HepG2 (cell line): Measurements from ENCODE around the gene OPN3. TPM values are rescaled to one million over a fixed set of nuclear protein-coding genes. Genes with fewer than 3 reads are reported as not detected.

Source experiments
- ATF1 ChIP-seq: IDR thresholded peaks from 2 replicates; pipeline ENCODE4 v1.6.1; 2016; ENCODE audit warnings: mild to moderate bottlenecking, control low read depth
- CCAR2 ChIP-seq: fragments of 200-400 bp; formaldehyde crosslinking; optimal IDR thresholded peaks from 2 replicates; pipeline ENCODE3; 2018; ENCODE audit warnings: low read depth, mild to moderate bottlenecking, low read length, moderate library complexity
- EZH2 ChIP-seq: conservative IDR thresholded peaks from 2 replicates; pipeline ENCODE4 v1.6.1; 2012; ENCODE audit warnings: mild to moderate bottlenecking, low read depth, low read length, moderate library complexity
- GTF3A ChIP-seq: sonication (generic); formaldehyde crosslinking; conservative IDR thresholded peaks from 2 replicates; pipeline ENCODE4 v1.4.0; 2020; ENCODE audit warnings: mild to moderate bottlenecking, missing genetic modification reagents
- HDAC2 ChIP-seq: sonication (generic); formaldehyde crosslinking; IDR thresholded peaks from 2 replicates; pipeline ENCODE4 v1.4.0; 2020; ENCODE audit warnings: missing genetic modification reagents
- HNRNPLL ChIP-seq: fragments of 200-400 bp; formaldehyde crosslinking; IDR thresholded peaks from 2 replicates; pipeline ENCODE4 v1.6.1; 2017; ENCODE audit warnings: mild to moderate bottlenecking, low read depth, low read length; ENCODE audit not compliant: poor library complexity, severe bottlenecking
- KLF11 ChIP-seq: IDR thresholded peaks from 2 replicates; pipeline ENCODE4 v1.6.1; 2016; ENCODE audit warnings: missing compliant biosample characterization
- KLF9 ChIP-seq: IDR thresholded peaks from 2 replicates; pipeline ENCODE4 v1.6.1; 2016; ENCODE audit warnings: low read depth
- MYC ChIP-seq: sonication (generic); formaldehyde crosslinking; IDR thresholded peaks from 2 replicates; pipeline ENCODE4 v1.9.0; 2021; ENCODE audit warnings: missing genetic modification reagents, borderline replicate concordance
- NFYC ChIP-seq: IDR thresholded peaks from 2 replicates; pipeline ENCODE4 v1.6.1; 2016; ENCODE audit warnings: missing genetic modification reagents, missing compliant biosample characterization
- PAX8 ChIP-seq: sonication (generic); formaldehyde crosslinking; IDR thresholded peaks from 2 replicates; pipeline ENCODE4 v1.8.0; 2022; ENCODE audit warnings: mild to moderate bottlenecking, missing genetic modification reagents, borderline replicate concordance
- PHB2 ChIP-seq: fragments of 450-650 bp; IDR thresholded peaks from 2 replicates; pipeline ENCODE4 v1.6.1; 2018; ENCODE audit not compliant: partially characterized antibody
- POLR2AphosphoS2 ChIP-seq: IDR thresholded peaks from 2 replicates; pipeline ENCODE4 v1.6.1; 2011; ENCODE audit warnings: low read depth, low read length, improper control_type of control experiment
- RELA ChIP-seq: sonication (generic); formaldehyde crosslinking; IDR thresholded peaks from 2 replicates; pipeline ENCODE4 v1.4.0; 2020; ENCODE audit warnings: missing genetic modification reagents
- SP2 ChIP-seq: sonication (generic); formaldehyde crosslinking; IDR thresholded peaks from 2 replicates; pipeline ENCODE4 v1.5.1; 2020; ENCODE audit warnings: mild to moderate bottlenecking, missing genetic modification reagents
- SPEN ChIP-seq: sonication (generic); formaldehyde crosslinking; IDR thresholded peaks from 2 replicates; pipeline ENCODE4 v1.5.1; 2020; ENCODE audit warnings: low read depth, mild to moderate bottlenecking, missing genetic modification reagents
- TCF7 ChIP-seq: sonication (generic); IDR thresholded peaks from 2 replicates; pipeline ENCODE4 v1.6.1; 2016; ENCODE audit warnings: antibody characterized with exemption, low read depth
- THYN1 ChIP-seq: sonication (generic); formaldehyde crosslinking; IDR thresholded peaks from 2 replicates; pipeline ENCODE4 v1.8.1; 2023; ENCODE audit warnings: low read depth, mild to moderate bottlenecking, moderate library complexity, missing genetic modification reagents, borderline replicate concordance
- ZNF136 ChIP-seq: sonication (generic); formaldehyde crosslinking; IDR thresholded peaks from 2 replicates; pipeline ENCODE4 v1.8.1; 2022; ENCODE audit warnings: low read depth, mild to moderate bottlenecking, moderate library complexity, missing genetic modification reagents
- ZNF235 ChIP-seq: sonication (generic); formaldehyde crosslinking; IDR thresholded peaks from 2 replicates; pipeline ENCODE4 v1.8.1; 2023; ENCODE audit warnings: mild to moderate bottlenecking, missing genetic modification reagents, borderline replicate concordance
- ZNF329 ChIP-seq: sonication (generic); formaldehyde crosslinking; IDR thresholded peaks from 2 replicates; pipeline ENCODE4 v1.9.0; 2021; ENCODE audit warnings: low read depth, mild to moderate bottlenecking, missing genetic modification reagents
- ZNF432 ChIP-seq: sonication (generic); formaldehyde crosslinking; IDR thresholded peaks from 2 replicates; pipeline ENCODE4 v1.5.0; 2020; ENCODE audit warnings: missing genetic modification reagents, mild to moderate bottlenecking, borderline replicate concordance
- ZNF564 ChIP-seq: sonication (generic); formaldehyde crosslinking; IDR thresholded peaks from 2 replicates; pipeline ENCODE4 v1.8.1; 2023; ENCODE audit warnings: mild to moderate bottlenecking, missing genetic modification reagents
- ZNF572 ChIP-seq: sonication (generic); formaldehyde crosslinking; IDR thresholded peaks from 2 replicates; pipeline ENCODE4 v1.5.1; 2020; ENCODE audit warnings: mild to moderate bottlenecking, missing genetic modification reagents
- ZNF737 ChIP-seq: sonication (generic); formaldehyde crosslinking; IDR thresholded peaks from 2 replicates; pipeline ENCODE4 v1.5.0; 2020; ENCODE audit warnings: missing genetic modification reagents, mild to moderate bottlenecking, borderline replicate concordance
- ZNF747 ChIP-seq: sonication (generic); formaldehyde crosslinking; IDR thresholded peaks from 2 replicates; pipeline ENCODE4 v1.8.1; 2023; ENCODE audit warnings: missing genetic modification reagents, mild to moderate bottlenecking, borderline replicate concordance
- ZNF781 ChIP-seq: sonication (generic); formaldehyde crosslinking; IDR thresholded peaks from 2 replicates; pipeline ENCODE4 v1.5.1; 2020; ENCODE audit warnings: borderline replicate concordance, mild to moderate bottlenecking, missing genetic modification reagents; ENCODE audit errors: not compliant biosample characterization
- ZSCAN25 ChIP-seq: sonication (generic); formaldehyde crosslinking; IDR thresholded peaks from 2 replicates; pipeline ENCODE4 v1.8.0; 2022; ENCODE audit warnings: mild to moderate bottlenecking, missing genetic modification reagents
- polyA plus RNA-seq, 8 experiments: library from polyadenylated mRNA; depleted of rRNA in 3 of 8; stranded (reverse) in 7 of 8; unstranded in 1 of 8; fragments of >200 nt; fragmentation: Illumina TruSeq in 4 of 8; extraction: Trizol in 4 of 8; gene quantifications; 2 replicates each; pipeline versions ENCODE4 v1.2.1 to v1.2.3, GENCODE V29; 2011 to 2016; ENCODE audit warnings: low read depth in 4 of 8, missing spikeins in 1 of 8, mixed read lengths in 1 of 8; ENCODE audit not compliant: insufficient read depth in 1 of 8
- total RNA-seq, 5 experiments: library from RNA; depleted of rRNA; stranded (reverse); fragments of >200 nt; fragmentation: Illumina TruSeq; extraction: Trizol; gene quantifications; 2 replicates each; pipeline ENCODE4 v1.2.3, GENCODE V29; 2016; ENCODE audit warnings: low read depth in 1 of 5
- TF ChIP-seq, protein P1 (sequence below): sonication (generic); formaldehyde crosslinking; IDR thresholded peaks from 2 replicates; pipeline ENCODE4 v1.5.0; 2020; ENCODE audit warnings: missing genetic modification reagents
- TF ChIP-seq, protein P2 (sequence below): sonication (generic); formaldehyde crosslinking; IDR thresholded peaks from 2 replicates; pipeline ENCODE4 v1.9.0; 2022; ENCODE audit warnings: low read depth, missing genetic modification reagents

The OPN3 gene
- total and polyA plus RNA-seq, 2 of the 13 experiments (the other 11 are each of a cell fraction or from before 2014, with no cell fraction given), result 17.4 to 23.0 TPM

DNA sequence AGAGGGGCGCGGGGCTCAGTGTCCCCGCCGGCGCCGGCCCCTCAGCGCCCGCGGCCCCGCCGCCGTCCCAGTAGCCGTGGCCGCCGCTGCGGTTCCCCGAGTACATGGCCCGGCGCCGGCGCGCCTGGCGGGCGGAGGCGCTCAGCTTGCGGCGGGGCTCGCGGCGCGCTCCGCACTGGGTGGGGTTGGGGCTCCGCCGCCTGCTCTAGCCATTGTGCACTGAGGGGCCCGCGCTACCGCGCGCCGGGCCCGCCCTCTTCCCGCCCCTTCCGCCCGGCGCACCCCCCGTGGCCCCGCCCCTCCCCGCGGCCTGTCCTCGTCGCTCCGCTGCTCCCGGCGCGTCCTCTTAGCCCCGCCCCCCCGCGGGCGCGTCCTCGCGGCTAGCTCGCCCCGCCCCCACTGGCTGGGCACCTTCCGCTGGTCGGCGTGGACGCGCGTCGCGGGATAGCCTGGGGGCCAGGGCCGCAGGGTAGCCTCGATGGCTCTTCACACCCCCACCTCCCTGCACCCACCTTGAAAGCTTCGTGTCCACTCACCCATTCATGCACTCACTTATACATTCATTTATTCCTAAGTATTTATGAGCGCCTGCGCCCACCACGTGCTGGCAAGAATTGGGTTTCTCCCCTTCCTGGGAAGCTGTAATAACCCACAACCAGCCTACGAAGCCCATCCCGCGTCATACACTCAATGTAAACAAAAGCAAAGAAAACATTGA, at the start of gene OPN3, which contains the start of gene CHML (continued):
- TF ChIP-seq ZNF329 (CRISPR knock-in tag), result no peak; the same call in 1 of the 2 replicates
- peak; percentile 83 for TF ChIP-seq MYC (CRISPR knock-in tag)
- no peak for TF ChIP-seq SPEN (CRISPR knock-in tag)
- no peak for TF ChIP-seq KLF11 (CRISPR knock-in tag)
- TF ChIP-seq ZNF564 (CRISPR knock-in tag), result no peak
- no peak for TF ChIP-seq ZNF235 (CRISPR knock-in tag)
- no peak; the same call in 1 of the 2 replicates for TF ChIP-seq ZSCAN25
- TF ChIP-seq ZNF747, result no peak
- TF ChIP-seq HNRNPLL, result peak; percentile 41
- no peak for TF ChIP-seq RELA (CRISPR knock-in tag)
- TF ChIP-seq GTF3A (CRISPR knock-in tag), result no peak
- no peak for TF ChIP-seq CCAR2
- no peak for TF ChIP-seq PHB2
- TF ChIP-seq ZNF432, result no peak
- TF ChIP-seq KLF9 (CRISPR knock-in tag), result no peak
- TF ChIP-seq, protein P1, sequence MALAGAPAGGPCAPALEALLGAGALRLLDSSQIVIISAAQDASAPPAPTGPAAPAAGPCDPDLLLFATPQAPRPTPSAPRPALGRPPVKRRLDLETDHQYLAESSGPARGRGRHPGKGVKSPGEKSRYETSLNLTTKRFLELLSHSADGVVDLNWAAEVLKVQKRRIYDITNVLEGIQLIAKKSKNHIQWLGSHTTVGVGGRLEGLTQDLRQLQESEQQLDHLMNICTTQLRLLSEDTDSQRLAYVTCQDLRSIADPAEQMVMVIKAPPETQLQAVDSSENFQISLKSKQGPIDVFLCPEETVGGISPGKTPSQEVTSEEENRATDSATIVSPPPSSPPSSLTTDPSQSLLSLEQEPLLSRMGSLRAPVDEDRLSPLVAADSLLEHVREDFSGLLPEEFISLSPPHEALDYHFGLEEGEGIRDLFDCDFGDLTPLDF (CRISPR knock-in tag), result 0 out of 2 replicates have a peak, but pooled peaks have one; percentile 28
- no peak for TF ChIP-seq THYN1
- TF ChIP-seq ZNF737 (CRISPR knock-in tag), result no peak
- TF ChIP-seq ZNF781 (CRISPR knock-in tag), result no peak
- no peak for TF ChIP-seq ZNF136 (CRISPR knock-in tag)
- TF ChIP-seq PAX8 (CRISPR knock-in tag), result no peak
- no peak for TF ChIP-seq EZH2
- TF ChIP-seq, protein P2, sequence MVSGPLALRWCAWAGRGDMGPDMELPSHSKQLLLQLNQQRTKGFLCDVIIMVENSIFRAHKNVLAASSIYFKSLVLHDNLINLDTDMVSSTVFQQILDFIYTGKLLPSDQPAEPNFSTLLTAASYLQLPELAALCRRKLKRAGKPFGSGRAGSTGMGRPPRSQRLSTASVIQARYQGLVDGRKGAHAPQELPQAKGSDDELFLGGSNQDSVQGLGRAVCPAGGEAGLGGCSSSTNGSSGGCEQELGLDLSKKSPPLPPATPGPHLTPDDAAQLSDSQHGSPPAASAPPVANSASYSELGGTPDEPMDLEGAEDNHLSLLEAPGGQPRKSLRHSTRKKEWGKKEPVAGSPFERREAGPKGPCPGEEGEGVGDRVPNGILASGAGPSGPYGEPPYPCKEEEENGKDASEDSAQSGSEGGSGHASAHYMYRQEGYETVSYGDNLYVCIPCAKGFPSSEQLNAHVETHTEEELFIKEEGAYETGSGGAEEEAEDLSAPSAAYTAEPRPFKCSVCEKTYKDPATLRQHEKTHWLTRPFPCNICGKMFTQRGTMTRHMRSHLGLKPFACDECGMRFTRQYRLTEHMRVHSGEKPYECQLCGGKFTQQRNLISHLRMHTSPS, result no peak
- no peak for TF ChIP-seq POLR2AphosphoS2
- no peak for TF ChIP-seq NFYC (CRISPR knock-in tag)
- no peak for TF ChIP-seq ATF1
- TF ChIP-seq HDAC2 (CRISPR knock-in tag), result no peak
- peak; percentile 61; the same call in 1 of the 2 replicates for TF ChIP-seq SP2 (CRISPR knock-in tag)
- no peak for TF ChIP-seq TCF7
- no peak for TF ChIP-seq ZNF572
